ENCODE results near the gene SMYD3. TPM values are rescaled to one million over a fixed set of nuclear protein-coding genes. Genes with fewer than 3 reads are reported as not detected.

Gene SMYD3
- total and polyA plus RNA-seq, 10 of the 15 experiments (the other 5 are each of a cell fraction or from before 2014, with no cell fraction given), result 18.3 to 54.0 (median 24.8) TPM

DNA sequence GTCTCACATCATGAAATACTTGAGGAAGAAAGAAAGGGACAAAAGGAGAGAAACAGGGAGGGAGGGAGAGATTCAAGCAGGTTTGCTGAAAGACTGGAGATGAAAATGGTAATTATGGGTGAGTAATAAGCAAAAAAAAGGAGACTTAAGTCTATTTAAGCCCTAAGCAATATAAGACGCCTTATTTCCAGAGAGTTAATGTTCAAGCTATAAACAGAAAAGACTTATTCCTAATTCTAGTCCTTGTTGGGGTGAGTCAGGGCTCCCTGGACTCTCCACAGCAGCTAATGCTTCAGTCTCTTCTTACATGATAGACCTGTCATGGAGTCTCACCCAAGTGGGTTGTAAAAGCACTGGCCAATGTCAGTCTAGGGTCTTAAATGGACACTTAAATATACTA, 619.2 kb downstream of the SMYD3 start:
- ATAC-seq (no peak), DNase-seq (ENCODE audit: low read depth, low spot score) (no peak), FAIRE-seq (no peak)
- Histone ChIP-seq H3K79me2 (ENCODE audit: control insufficient read depth, insufficient read depth, low read length) (no peaks in the 10 kb centered on the region), H3K27ac (ENCODE audit: control insufficient read depth, insufficient read depth) (no peak overlapping the region), H3K36me3 (ENCODE audit: control insufficient read depth in 2 of 2, insufficient read depth in 2 of 2, low read length in 1 of 2) (no peaks in the 10 kb centered on the region), H4K20me1 (ENCODE audit: control insufficient read depth, insufficient read depth) (no peaks in the 10 kb centered on the region), H3K4me1 (ENCODE audit: control insufficient read depth, insufficient read depth, low read length) (no peaks in the 10 kb centered on the region), H3K4me3 (no peak overlapping the region), H2AFZ (ENCODE audit: control insufficient read depth, low read depth, low read length) (no peak overlapping the region), H3K9me3 (replicated peaks; ENCODE audit: control insufficient read depth, insufficient read depth, low read length) (no peaks in the 10 kb centered on the region; the same call in 2 of the 3 replicates), H3K9ac (ENCODE audit: control insufficient read depth, insufficient read depth, low read length) (no peak overlapping the region), H3K4me2 (ENCODE audit: control insufficient read depth, insufficient read depth) (no peak overlapping the region), H3K27me3 (replicated peaks in 1 of 2; ENCODE audit: control insufficient read depth in 2 of 2, insufficient read depth in 2 of 2, low read length in 1 of 2) (no peaks in the 10 kb centered on the region)
- POLR2A ChIA-PET, result no interaction called here
- SMC1A ChIA-PET (ENCODE audit: uncharacterized antibody, unreplicated experiment), result interaction anchor here (0.6 to 2.4 kb wide), 8 partner anchors 12 to 642 kb away, joined by 3 to 30 read pairs (median 4); no protein-coding TSS in a partner anchor
- no peak for TF ChIP-seq IRF4 (IDR thresholded peaks at IDR 0.05; ENCODE audit: low read depth, low read length)
- TF ChIP-seq POU2F2 (IDR thresholded peaks at IDR 0.05; ENCODE audit: borderline replicate concordance, low read depth, low read length), result no peak
- TF ChIP-seq, protein P1, sequence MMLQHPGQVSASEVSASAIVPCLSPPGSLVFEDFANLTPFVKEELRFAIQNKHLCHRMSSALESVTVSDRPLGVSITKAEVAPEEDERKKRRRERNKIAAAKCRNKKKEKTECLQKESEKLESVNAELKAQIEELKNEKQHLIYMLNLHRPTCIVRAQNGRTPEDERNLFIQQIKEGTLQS (IDR thresholded peaks at IDR 0.05; ENCODE audit: borderline replicate concordance, extremely low read depth, low read depth, low read length), result no peak
- no peak for TF ChIP-seq YY1 (IDR thresholded peaks at IDR 0.05; ENCODE audit: low read depth, low read length)
- TF ChIP-seq, protein P2, sequence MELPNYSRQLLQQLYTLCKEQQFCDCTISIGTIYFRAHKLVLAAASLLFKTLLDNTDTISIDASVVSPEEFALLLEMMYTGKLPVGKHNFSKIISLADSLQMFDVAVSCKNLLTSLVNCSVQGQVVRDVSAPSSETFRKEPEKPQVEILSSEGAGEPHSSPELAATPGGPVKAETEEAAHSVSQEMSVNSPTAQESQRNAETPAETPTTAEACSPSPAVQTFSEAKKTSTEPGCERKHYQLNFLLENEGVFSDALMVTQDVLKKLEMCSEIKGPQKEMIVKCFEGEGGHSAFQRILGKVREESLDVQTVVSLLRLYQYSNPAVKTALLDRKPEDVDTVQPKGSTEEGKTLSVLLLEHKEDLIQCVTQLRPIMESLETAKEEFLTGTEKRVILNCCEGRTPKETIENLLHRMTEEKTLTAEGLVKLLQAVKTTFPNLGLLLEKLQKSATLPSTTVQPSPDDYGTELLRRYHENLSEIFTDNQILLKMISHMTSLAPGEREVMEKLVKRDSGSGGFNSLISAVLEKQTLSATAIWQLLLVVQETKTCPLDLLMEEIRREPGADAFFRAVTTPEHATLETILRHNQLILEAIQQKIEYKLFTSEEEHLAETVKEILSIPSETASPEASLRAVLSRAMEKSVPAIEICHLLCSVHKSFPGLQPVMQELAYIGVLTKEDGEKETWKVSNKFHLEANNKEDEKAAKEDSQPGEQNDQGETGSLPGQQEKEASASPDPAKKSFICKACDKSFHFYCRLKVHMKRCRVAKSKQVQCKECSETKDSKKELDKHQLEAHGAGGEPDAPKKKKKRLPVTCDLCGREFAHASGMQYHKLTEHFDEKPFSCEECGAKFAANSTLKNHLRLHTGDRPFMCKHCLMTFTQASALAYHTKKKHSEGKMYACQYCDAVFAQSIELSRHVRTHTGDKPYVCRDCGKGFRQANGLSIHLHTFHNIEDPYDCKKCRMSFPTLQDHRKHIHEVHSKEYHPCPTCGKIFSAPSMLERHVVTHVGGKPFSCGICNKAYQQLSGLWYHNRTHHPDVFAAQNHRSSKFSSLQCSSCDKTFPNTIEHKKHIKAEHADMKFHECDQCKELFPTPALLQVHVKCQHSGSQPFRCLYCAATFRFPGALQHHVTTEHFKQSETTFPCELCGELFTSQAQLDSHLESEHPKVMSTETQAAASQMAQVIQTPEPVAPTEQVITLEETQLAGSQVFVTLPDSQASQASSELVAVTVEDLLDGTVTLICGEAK (IDR thresholded peaks at IDR 0.05; ENCODE audit: borderline replicate concordance), result no peak
- no peak for TF ChIP-seq RAD51 (IDR thresholded peaks at IDR 0.05)
- no peak for TF ChIP-seq ETV6 (conservative IDR thresholded peaks at IDR 0.05 in 1 of 2, IDR thresholded peaks at IDR 0.05 in 1 of 2; ENCODE audit: borderline replicate concordance in 1 of 2, low read depth in 1 of 2)
- TF ChIP-seq JUND (IDR thresholded peaks at IDR 0.05; ENCODE audit: low read depth, low read length), result no peak
- RAD21 ChIA-PET (ENCODE audit: unreplicated experiment), result interaction anchor here (1.0 to 1.4 kb wide), 4 partner anchors 14 to 237 kb away, joined by 3 to 7 read pairs (median 4); no protein-coding TSS in a partner anchor
- in situ Hi-C loops (cut with MboI) (no loop called here), intact Hi-C loops (cut with micrococcal nuclease; ENCODE audit: unreplicated experiment) (loop anchor here (1.0 to 10.0 kb wide), 2 partner anchors 115 to 567 kb away; no protein-coding TSS in a partner anchor)
- CTCF ChIA-PET, result interaction anchor here (0.9 to 4.2 kb wide), 18 partner anchors 11 to 371 kb away, joined by 3 to 48 read pairs (median 6); no protein-coding TSS in a partner anchor
- BruUV-seq (replicated peaks), result no TSS peak
- 100% methylated on average over 1 of the region's 1 CpG for WGBS (ENCODE audit: insufficient coverage, insufficient replicate concordance, low lambda C conversion rate, missing lambda C conversion rate)
